Measurements from ENCODE around the gene ARID1B.
"Not testable (repeated sequence)": the region's sequence is repeated elsewhere in the genome, so short reads cannot be mapped to it uniquely, and the experiment has no call there.

Gene ARID1B

GRCh38 chr6:156963712-156964700 is 186.8 kb downstream of the ARID1B start:
- peak; percentile 90 for DNase-seq (ENCODE audit: low spot score)

GRCh38 chr6:156967852-156968251 is 190.7 kb downstream of the ARID1B start:
- no peak for DNase-seq (ENCODE audit: low spot score)

GRCh38 chr6:156969233-156969632 is 192.1 kb downstream of the ARID1B start:
- no peak for DNase-seq (ENCODE audit: low spot score)

- no peak for DNase-seq (ENCODE audit: low spot score)
These were observed 193.5 kb downstream of the ARID1B start for GRCh38 chr6:156970595-156971112.

DNA sequence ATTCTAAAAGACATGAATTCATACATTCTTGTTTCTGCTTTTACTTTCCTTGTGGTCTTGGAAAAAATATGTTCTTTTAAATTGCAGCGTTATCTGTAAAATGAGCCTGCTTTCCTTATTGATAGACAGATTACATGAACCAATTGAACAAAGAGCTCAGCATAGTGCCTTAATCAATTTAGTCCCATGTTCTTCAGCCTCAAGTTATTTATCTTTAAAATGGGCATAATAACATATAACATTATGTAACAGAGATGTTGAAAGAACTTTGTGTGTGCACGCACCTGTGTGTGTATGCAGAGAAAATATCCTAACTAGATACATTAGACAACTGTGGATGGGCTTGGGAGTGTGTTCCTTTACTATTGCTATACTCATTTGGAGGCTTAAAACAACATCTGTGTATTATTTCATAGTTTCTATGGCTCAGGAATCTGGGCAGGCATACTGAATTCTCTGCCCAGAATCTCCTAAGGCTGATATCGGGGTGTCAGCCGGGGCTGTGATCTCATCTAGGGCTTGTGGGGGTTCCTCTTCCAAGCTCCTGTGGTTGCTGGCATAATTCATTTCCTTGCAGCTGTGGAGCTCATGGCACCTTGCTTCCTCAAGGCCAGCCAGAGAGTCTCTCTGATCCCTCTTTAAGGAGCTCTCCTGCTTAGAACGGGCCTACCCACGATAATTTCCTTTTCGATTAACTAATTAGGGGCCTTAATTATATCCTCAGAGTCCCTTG is 194.1 kb downstream of the ARID1B start:
- DNase-seq (ENCODE audit: low spot score): no peak

DNA sequence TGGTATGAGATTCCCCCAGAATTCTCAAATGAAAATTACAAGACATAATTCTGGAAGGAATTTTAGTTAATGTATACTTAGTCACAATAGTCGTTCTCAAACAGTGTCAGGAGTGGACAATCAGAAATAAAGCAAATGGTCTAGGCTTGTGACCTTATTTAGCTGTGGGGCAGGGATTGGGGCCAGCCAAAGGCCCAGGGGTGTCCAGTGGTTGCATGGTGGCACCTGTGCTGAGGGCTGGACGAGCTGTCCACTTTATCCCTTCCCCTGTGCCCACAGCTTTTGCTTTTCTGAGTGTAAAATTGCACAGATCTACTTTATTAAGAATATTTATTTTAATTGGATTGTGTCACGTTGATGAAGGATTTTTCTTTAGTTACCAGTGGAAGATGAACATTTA is 195.0 kb downstream of the ARID1B start:
- DNase-seq (ENCODE audit: low spot score): no peak

GRCh38 chr6:156974830-156975261 is 197.7 kb downstream of the ARID1B start:
- no peak for DNase-seq (ENCODE audit: low spot score)

DNA sequence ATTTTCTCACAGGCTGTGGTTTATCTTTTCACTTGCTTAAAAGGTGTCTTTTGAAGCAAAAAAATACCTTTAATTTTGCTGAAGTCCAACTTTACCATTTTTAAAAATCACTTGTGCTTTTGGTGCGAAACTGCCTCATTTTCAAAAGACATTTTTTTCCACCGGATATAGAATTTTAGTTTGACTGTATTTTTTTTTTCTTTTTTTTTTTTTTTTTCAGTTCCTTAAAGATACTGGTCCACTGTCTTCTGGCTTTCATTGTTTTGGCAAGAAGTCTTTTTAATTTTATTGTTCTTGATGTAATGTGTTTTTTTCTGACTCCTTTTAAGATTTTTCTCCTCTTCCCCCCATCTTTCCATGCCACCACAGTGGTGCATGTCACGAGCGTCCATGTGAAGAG is 198.2 kb downstream of the ARID1B start:
- DNase-seq (ENCODE audit: low spot score): no peak

DNA sequence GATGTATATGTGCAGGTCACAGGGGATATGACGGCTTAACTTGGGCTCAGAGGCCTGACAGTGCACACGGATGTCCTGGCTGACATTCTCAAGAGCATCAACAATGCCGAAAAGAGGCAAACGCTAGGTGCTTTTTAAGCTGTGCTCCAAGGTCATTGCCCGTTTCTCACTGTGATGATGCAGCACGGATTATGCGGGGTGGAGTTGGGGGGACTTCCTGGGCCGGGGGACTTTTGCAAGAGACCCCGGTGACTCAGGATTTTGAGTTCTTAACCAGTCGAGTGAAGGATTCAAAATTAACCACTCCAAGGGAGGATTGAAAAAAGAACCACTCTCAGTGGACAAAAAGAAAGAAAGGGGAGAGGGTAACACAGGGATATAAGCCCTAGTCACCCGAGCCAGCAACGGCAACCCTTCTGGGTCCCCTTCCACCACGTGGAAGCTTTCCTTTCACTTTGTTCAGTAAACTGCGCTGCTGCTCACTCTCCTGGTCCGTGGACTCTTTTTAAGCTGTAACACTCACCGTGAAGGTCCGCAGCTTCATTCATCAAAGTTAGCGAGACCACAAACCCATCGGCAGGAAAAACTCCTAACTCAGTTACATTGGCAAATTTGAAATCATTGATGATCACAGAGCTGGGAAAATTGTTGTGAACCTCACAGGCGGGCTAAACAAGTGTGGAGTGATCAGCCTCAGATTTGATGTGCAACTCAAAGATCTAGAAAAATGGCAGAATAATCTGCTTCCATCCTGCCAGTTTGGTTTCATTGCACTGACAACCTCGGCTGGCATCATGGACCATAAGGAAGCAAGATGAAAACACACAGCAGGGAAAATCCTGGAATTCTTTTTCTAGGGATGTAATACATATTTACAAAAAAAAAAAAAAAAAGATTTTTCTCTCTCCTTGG is 199.3 kb downstream of the ARID1B start:
- DNase-seq (ENCODE audit: low spot score): no peak

GRCh38 chr6:156977527-156978291 is 200.5 kb downstream of the ARID1B start:
- DNase-seq (ENCODE audit: low spot score): no peak

GRCh38 chr6:156978948-156979347 is 201.8 kb downstream of the ARID1B start:
- no peak for DNase-seq (ENCODE audit: low spot score)

GRCh38 chr6:156980515-156980914 is 203.3 kb downstream of the ARID1B start:
- DNase-seq (ENCODE audit: low spot score): no peak

DNA sequence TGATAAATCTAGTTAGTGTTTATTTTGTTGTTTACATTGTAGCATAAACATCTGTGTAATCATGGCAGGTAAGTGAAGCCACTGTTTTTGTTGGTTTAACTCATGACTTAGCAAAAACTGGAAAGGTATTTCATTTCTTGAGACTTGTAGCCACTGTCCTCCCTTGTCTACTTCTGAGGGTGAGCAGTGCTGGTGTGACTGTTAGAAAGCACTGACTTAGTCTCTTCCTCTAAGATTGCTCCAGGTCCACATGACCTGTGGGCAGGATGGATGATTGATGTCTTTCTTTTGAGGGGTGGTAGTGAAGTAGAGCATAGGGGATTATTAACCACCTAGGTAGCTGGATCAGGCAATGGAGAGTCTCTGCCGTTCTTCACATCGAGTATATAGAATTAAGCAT is 203.8 kb downstream of the ARID1B start:
- DNase-seq (ENCODE audit: low spot score): no peak

DNA sequence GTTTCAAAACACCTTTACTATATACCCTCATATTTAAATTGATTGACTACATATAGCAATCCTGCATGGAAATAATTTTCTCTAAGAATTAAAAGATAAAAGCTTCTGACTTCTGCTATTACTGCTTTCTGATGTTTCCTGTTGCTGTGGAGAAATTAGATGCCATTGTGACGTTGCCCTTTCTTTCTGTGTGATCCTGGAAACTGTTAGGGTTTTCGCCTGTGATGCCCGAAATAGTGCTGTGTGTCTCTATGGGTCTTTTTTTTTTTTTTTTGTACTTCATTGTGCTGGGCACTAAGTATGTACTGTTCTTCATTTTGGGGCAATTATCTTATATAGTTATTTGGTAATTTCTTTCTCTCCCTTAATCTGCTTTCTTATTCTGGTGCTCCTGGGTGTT is 205.0 kb downstream of the ARID1B start:
- DNase-seq (ENCODE audit: low spot score): no peak

- DNase-seq (ENCODE audit: low spot score): not testable (repeated sequence)
These were observed 205.7 kb downstream of the ARID1B start for GRCh38 chr6:156982864-156983263.

GRCh38 chr6:156984178-156984738 is 207.1 kb downstream of the ARID1B start:
- DNase-seq (ENCODE audit: low spot score): no peak

DNA sequence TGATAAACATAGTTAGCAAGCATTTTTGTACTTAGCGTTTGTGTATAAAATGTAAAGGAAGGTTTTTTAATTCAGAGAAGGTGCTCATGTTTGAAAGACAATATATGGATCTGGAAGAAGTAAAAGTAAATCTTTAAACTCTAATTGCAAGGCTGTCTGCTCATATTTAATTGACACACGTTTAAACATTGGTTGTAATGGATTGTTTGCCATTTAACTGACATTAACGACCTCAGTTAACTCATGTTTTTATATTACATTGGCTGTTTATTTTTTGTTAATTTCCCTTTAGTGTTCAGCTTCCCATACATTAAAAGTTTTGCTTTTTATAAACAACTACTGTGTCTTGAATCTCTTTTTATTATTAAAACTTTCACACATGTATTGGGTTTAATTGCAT is 208.1 kb downstream of the ARID1B start:
- no peak for DNase-seq (ENCODE audit: low spot score)

- no peak for DNase-seq (ENCODE audit: low spot score)
These were observed 211.3 kb downstream of the ARID1B start for GRCh38 chr6:156988276-156989158.

- no peak for DNase-seq (ENCODE audit: low spot score)
These were observed 212.1 kb downstream of the ARID1B start for GRCh38 chr6:156989159-156989806.
